Measurements from ENCODE around the gene SLC25A6.
"Not testable (repeated sequence)": the region's sequence is repeated elsewhere in the genome, so short reads cannot be mapped to it uniquely, and the experiment has no call there.

SLC25A6 gene

DNA sequence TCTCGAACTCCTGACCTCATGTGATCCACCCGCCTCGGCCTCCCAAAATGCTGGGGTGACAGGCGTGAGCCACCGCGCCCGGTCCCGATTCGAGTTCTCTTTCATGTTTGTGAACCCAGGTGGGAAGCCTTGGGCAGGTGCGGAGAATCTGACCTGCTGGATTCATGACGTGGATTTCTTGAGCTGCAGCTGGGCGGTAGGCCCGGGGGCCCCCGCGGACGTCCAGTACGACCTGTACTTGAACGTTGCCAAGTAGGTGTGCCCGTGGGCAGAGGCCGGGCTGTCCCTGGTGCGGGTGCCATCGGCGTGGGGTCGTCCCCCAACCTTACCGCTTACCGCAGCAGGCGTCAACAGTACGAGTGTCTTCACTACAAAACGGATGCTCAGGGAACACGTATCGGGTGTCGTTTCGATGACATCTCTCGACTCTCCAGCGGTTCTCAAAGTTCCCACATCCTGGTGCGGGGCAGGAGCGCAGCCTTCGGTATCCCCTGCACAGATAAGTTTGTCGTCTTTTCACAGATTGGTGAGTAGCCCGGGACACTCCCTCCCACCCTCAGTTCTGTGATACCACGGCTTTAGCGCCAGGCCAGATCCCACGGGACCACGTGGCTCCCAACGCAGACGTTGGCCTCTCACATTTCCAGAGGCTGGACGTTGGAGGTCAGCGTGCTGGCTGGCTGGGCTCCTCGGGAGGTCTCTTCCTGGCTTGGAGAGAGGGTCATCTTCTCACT is 39.8 kb downstream of the SLC25A6 start:
- DNase-seq = no peak

DNA sequence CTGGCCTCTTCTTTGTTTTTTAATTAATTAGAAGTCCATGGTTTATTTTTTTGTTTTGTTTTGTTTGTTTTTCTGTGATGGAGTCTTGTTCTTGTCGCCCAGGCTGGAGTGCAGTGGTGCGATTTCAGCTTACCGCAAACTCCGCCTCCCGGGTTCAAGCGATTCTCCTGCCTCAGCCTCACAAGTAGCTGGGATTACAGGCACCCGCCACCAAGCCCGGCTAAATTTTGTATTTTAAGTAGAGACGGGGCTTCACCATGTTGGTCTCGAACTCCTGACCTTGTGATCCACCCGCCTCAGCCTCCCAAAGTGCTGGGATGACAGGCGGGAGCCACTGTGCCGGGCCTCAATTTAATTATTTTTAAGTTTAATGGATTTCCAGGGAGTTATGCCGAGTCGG is 42.3 kb downstream of the SLC25A6 start:
- DNase-seq = not testable (repeated sequence)

GRCh38 chrX:1341545-1342184 is 50.2 kb downstream of the SLC25A6 start:
- DNase-seq = no peak

DNA sequence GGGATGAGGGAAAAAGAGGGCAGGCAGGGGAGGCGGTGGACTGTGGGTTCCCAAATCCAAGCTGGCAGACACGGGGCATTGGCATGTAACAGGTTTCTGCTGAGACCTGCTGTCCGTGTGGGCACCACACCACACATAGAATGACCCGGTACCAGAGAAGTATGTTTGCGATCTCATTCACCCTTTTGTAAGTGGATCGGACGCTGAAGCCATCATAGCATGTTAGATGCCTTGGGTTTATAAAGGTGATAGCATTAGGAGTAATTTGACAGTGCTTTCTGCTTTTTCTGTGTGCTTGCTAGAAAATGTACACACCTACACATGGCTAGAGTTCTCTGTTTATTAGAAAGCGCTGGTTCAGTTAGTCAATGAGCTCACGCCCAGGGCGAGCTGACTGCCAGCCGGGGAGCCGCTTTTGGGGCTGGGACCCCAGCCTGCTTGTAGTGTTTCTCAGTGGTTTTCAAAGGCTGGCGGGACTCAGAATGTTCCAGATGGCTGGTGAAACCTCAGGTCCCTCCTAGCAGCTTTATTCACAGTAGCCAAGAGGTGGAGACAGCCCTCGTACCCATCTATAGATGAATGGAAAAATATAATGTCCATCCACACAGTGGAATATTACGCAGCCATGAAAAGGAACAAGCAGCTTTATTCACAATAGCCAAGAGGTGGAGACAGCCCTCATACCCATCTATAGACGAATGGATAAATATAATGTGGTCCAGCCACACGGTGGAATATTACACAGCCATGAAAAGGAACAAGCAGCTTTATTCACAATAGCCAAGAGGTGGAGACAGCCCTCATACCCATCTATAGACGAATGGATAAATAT is 54.7 kb downstream of the SLC25A6 start:
- no peak for DNase-seq

- DNase-seq = peak in 1 of 2 donors; percentile 21
Observed at GRCh38 chrX:1336331-1336943, 55.5 kb downstream of the SLC25A6 start, which contains the start of gene IL3RA. Gene IL3RA (plus strand): TSS chrX:1336785. CDS start chrX:1341766, 4,981 bp downstream.

Data from hippocampal formation (tissue), 2 donors.